HG03558 (cell line): ENCODE measurements around the gene GPR17.

Experiments used
- ATAC-seq: cut with Tn5 transposase; IDR thresholded peaks from one replicate; pipeline ENCODE4 v1.9.1; 2021; ENCODE audit warnings: moderate number of reproducible peaks; ENCODE audit not compliant: unreplicated experiment; ENCODE audit errors: extremely low read depth

Gene GPR17

GRCh38 chr2:127627740-127628571, 18.0 kb upstream of the GPR17 start:
- no peak for ATAC-seq

DNA sequence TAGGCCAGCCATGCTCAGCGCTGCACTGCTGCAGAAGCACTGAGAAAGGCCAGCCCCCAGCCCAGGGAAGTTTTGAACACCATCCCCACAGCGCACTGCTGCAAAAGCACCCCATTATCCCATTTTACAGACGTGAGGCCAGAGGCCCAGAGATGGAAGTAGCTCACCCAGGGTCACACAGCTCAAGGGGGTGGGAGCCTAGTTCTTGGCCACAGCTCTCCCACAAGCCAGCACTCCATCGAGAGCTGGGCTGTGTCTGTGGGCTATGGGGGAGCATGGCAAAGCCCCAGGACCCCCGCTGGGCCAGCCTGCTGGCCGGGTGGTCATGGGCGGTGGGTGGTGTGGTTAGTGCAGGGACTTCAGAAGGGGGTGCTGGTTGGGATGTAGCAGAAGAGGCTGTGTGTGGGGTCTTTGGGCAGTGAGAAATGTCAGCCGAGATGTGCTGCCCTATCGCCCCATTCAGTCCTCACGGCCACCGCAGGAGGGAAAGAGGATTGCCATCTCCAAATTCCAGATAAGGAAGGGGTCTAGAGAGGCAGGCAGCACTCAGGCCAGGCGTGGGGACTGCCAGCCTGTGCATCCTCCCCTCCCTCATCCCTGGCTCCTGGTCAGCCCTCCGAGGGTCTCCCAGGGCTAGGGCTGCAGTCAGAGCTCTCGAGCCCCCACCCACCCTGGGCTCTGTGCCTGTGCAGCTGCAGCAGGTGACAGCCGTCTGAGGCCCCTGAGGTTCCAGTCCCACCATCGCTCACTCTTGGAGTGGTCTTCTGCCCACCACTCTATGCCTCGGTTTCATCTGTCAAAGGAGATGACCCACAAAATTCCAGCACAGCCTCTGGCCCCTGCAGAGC, 17.0 kb upstream of the GPR17 start:
- ATAC-seq, result no peak

- ATAC-seq, result no peak
Measured at GRCh38 chr2:127629637-127630036, 16.3 kb upstream of the GPR17 start.

- no peak for ATAC-seq
Measured at GRCh38 chr2:127630096-127630863, 15.7 kb upstream of the GPR17 start.

DNA sequence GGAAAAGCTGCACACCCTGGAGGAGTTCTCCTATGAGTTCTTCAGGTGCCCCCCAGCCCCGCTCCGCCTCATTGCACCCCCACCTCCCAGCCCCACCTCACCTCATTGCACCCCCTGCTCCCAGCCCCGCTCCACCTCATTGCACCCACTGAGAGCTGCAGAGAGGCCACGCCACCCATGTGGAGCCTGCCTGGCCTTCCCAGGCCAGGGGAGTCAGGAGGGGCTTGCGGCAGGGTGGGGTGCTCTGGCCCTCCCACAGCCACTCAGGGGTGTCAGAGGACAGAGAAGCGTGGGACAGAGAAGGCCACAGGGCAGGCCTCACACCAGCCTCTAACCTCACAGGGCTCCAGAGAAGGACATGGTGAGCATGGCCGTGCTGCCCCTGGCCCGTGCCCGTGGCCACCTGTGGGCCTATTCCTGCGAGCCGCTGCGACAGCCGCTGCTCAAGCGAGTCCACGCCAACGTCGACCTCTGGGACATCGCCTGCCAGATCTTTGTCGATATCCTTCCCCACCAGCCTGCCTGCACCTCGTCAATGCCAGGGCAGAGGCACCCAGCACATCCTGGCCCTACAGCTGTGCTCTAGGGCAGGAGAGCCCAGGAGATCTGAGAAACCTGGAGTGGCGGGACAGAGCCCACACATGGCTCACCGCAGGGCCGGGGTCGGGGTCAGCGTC, 15.0 kb upstream of the GPR17 start:
- ATAC-seq, result no peak

DNA sequence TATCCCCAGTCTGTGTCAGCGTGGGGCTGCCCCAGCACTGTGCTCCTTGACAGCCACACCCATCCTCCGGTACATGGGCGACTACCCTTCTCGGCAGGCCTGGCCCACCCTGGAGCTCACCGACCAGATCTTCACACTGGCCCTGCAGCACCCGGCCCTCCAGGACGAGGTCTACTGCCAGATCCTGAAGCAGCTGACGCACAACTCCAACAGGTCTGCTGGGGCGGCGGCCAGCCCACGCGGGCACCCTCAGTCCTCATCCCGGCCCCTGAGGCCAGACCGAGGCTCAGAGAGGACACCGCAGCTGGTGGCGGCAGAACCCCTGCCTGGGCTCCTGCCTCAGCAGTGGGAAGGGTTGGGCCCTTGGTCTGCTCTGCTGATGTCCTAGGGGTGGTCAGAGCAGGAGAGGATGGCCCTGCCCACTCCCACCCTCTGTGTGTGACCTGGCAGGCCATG, 14.4 kb upstream of the GPR17 start:
- no peak for ATAC-seq

- no peak for ATAC-seq
Measured at GRCh38 chr2:127631997-127632581, 13.9 kb upstream of the GPR17 start.

DNA sequence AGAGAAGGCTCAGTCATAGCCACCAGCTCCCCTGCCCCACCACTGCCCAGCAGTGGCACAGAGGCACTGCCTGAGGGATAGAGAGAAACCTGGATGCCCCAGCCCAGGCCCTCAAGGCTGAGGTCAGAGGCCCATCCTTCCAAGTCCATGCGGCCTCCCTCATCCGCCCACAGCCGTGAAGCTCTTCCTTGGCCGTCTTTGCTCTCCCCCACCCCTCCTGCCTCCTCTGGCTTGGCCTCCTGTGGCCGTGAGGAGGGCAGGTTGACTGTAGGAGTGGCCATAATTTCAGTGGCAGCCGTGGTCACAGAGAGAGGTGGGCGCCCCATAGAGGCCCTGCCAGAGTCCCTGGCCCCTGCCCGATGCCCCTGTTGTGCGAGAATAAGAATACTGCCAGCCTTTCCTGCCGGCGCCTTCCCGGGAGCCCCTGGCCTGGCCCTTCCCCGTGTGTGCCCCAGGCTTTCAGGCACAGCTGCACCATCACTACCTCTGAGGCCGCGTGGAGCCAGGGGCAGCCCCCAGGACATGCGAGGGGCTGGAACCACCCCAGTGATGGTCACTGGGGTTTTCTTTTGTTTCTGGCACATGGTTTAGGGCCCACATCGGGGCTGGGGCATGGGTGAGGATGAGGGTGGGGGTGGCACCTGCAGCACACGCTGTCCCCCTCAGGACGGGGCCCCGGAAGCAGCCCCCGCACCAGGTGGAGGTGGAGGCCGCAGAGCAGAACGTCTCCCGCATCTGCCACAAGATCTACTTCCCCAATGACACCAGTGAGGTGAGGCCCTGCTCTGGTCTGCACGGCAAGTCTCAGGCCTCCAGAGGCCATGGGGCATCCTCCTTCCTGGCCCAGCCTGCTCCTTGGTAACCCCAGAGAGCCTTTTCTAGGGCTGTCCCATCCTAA, 13.1 kb upstream of the GPR17 start:
- no peak for ATAC-seq

- no peak for ATAC-seq
Measured at GRCh38 chr2:127633556-127634065, 12.3 kb upstream of the GPR17 start.

DNA sequence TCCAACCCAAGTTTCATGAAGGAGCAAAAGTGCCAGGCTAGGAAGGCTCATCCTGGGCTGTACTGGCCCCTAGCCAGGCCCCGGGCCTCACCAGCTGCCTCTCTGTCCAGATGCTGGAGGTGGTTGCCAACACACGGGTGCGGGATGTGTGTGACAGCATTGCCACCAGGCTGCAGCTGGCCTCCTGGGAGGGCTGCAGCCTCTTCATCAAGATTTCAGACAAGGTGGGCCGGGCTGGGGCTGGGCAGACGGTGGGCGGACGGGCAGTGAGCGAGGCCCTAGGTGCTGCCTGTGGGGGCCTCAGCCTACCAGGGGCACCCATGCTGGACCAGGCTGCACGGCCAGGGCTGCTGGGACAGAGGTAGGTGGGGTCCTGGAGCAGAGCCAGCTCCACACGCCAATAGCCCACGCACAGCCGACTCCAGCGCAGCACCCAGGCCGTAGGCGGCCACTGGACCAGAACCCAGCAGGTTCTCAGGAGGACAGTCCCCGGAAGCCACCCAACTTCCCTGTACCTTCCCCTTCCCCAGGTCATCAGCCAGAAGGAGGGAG, 11.8 kb upstream of the GPR17 start:
- no peak for ATAC-seq

- no peak for ATAC-seq
Measured at GRCh38 chr2:127634626-127635379, 11.2 kb upstream of the GPR17 start.

DNA sequence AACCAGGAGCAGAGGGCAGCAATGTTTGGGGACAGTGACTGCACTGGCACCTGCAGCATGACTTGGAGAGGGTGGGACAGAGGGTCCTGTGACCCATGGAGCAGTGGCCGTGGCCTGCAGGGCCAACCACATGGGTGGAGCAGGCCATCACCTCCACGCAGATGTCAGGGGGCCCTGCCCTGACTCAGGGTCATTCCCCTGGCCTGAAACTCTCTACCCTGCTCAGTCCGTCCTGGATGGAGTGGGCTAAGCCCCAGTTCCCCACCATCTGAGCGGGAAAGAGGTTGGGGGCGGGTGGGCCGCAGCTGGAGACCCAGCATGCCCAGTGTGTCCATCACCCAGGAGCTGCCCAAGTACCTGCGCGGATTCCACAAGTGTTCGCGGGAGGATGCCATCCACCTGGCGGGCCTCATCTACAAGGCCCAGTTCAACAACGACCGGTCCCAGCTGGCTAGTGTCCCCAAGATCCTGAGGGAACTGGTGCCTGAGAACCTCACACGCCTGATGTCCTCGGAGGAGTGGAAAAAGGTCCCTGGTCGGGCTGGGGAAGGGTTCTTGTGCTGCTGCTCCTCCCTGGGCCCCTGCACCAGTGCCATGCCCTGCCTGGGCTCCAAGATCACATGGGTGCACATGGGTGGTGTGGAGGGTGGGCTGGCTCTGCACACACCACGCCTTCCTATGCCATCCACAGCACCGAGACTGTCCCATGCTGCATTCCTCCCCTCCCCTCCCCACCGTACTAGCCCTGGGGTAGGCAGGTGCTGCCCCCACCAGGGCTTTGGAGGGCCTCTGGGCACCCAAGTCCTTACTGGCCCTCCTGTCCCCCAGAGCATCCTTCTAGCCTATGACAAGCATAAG, 10.3 kb upstream of the GPR17 start:
- no peak for ATAC-seq

GRCh38 chr2:127636248-127637235, 9.4 kb upstream of the GPR17 start:
- no peak for ATAC-seq

GRCh38 chr2:127637236-127637630, 8.7 kb upstream of the GPR17 start:
- no peak for ATAC-seq

DNA sequence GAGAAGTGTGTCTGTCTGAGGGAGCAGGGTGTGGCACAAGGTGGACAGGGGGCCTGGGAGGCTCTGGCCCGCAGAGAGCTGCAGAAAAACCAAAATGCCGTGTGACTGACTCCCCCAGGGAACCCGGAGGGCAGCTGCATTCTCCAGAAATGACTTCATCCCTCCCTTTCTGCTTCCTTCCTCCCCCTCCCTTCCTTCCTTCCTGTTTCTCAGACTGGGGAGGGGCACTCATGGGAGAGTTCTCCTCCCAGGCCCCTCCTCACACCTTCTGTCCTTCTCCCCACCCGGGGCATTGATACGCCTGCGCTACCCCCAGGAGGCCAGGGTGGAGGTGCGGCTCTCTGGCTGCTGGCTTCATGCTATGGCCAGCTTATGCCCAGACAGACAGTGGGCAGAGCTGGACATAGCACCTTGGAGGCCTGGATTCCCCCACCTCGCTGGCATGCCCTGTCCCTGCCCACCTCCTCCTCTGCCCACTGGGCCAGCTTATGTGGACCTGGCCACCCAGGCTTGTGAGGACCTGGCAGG, 8.2 kb upstream of the GPR17 start:
- ATAC-seq, result no peak
